DMS53 (cell line): ENCODE data around the gene CAMK2B.
"Not testable (repeated sequence)": the region's sequence is repeated elsewhere in the genome, so short reads cannot be mapped to it uniquely, and the experiment has no call there.

Experiments
- DNase-seq: peaks from one replicate; lab custom pipeline; 2025; lab: John Stamatoyannopoulos, UW

CAMK2B gene

DNA sequence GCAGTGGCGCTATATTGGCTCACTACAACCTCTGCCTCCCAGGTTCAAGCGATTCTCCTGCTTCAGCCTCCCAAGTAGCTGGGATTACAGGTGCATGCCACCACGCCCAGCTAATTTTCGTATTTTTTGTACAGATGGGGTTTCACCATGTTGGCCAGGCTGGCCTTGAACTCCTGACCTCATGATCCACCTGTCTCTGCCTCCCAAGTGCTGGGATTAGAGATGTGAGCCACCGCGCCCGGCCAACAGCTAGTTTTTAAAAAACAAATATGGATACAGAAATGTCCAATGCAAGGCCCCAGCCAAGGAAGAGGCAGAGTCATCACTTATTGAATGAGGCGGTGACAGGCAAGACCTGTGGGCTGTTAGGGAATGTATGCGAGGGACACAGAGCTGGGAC, 153.5 kb downstream of the CAMK2B start:
- DNase-seq, result not testable (repeated sequence)

DNA sequence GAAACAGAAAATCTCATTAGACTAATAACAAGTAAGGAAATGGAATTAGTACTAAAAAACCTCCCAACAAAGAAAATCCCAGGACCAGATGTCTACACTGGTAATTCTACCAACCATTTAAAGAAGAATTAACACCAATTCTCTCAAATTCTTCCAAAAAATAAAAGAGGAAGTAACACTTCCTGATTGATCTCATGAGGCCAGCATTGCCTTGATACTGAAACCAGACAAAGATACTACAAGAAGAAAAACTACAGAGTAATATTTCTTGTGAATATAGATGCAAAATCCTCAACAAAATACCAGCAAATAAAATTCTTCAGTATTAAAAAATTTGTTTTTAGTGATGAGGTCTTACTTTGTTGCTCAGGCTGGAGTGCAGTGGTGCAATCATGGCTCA, 157.5 kb downstream of the CAMK2B start:
- no peak for DNase-seq
